Measurements from ENCODE around the gene EPHA1.

Gene EPHA1

GRCh38 chr7:143399151-143399550, 9.5 kb downstream of the EPHA1 start:
- TF ChIP-seq, protein P1, sequence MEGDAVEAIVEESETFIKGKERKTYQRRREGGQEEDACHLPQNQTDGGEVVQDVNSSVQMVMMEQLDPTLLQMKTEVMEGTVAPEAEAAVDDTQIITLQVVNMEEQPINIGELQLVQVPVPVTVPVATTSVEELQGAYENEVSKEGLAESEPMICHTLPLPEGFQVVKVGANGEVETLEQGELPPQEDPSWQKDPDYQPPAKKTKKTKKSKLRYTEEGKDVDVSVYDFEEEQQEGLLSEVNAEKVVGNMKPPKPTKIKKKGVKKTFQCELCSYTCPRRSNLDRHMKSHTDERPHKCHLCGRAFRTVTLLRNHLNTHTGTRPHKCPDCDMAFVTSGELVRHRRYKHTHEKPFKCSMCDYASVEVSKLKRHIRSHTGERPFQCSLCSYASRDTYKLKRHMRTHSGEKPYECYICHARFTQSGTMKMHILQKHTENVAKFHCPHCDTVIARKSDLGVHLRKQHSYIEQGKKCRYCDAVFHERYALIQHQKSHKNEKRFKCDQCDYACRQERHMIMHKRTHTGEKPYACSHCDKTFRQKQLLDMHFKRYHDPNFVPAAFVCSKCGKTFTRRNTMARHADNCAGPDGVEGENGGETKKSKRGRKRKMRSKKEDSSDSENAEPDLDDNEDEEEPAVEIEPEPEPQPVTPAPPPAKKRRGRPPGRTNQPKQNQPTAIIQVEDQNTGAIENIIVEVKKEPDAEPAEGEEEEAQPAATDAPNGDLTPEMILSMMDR (IDR thresholded peaks at IDR 0.05; ENCODE audit: borderline replicate concordance, control extremely low read depth, extremely low read depth, insufficient read depth, missing control alignments): no peak
- DNase-seq (ENCODE audit: low spot score): no peak
- in situ Hi-C loops (cut with MboI; ENCODE audit: low sequenced_read_pairs, unreplicated experiment): no loop called here

DNA sequence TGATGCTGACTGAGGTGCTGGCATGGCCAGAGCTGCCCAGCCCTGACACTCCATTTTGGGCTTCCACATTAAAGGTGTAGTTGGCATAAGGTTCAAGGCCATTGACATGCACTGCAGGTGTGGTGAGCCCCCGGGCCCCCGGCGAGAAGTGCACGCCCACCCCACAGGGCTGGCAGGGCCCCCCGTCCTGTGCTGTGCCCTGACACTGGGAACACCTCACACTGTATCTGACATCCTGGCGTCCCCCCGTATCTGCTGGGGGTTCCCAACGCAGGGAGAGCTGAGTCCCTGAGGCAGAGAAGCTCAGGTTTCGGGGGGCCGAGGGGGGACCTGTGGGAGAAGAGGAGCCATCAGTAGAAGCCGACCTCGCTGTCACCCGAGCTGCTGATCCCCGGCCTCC, 10.0 kb downstream of the EPHA1 start:
- TF ChIP-seq, protein P1 (IDR thresholded peaks at IDR 0.05; ENCODE audit: borderline replicate concordance, control extremely low read depth, extremely low read depth, insufficient read depth, missing control alignments): no peak
- no peak for DNase-seq (ENCODE audit: low spot score)
- in situ Hi-C loops (cut with MboI; ENCODE audit: low sequenced_read_pairs, unreplicated experiment): no loop called here

DNA sequence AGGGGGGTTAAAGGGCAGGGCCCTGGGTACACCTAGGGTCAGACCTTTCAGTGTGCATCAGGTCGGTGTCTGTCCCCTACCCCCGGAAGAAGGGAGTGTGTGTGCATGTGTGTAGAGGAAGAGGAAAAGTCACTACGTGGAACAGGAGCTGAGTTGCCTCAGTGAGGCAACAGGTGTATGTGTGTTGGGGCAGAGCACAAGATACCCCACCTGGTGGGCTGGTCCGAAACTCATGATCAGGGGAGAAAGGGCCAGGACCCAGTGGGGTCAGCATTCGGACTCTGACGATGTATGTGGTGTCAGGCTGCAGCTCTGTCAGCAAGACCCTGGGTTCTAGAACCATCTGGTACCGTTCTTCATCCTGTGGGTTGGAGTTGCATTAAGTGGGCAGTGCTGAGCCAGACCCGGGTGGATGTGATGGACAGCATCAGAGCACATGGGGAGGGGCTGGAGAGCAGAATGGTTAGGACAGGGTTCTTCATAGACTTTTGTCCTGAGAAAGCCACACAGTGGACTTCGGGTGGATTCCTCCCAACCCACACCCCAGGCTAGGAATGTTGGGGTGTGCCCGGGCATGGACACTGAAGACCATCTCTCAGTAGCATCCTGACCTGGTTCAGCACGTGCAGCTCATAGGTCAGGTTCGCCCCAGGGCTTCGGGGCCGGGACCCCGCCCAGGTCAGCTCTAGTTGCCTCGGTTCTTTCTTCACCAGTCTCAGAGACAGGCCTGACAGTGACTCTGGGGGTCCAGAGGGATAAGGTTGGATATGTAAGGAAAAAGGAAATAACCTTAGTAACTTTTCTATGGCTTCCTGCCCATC, 10.7 kb downstream of the EPHA1 start:
- DNase-seq (ENCODE audit: low spot score): no peak
- TF ChIP-seq, protein P1 (IDR thresholded peaks at IDR 0.05; ENCODE audit: borderline replicate concordance, control extremely low read depth, extremely low read depth, insufficient read depth, missing control alignments): no peak
- in situ Hi-C loops (cut with MboI; ENCODE audit: low sequenced_read_pairs, unreplicated experiment): no loop called here

DNA sequence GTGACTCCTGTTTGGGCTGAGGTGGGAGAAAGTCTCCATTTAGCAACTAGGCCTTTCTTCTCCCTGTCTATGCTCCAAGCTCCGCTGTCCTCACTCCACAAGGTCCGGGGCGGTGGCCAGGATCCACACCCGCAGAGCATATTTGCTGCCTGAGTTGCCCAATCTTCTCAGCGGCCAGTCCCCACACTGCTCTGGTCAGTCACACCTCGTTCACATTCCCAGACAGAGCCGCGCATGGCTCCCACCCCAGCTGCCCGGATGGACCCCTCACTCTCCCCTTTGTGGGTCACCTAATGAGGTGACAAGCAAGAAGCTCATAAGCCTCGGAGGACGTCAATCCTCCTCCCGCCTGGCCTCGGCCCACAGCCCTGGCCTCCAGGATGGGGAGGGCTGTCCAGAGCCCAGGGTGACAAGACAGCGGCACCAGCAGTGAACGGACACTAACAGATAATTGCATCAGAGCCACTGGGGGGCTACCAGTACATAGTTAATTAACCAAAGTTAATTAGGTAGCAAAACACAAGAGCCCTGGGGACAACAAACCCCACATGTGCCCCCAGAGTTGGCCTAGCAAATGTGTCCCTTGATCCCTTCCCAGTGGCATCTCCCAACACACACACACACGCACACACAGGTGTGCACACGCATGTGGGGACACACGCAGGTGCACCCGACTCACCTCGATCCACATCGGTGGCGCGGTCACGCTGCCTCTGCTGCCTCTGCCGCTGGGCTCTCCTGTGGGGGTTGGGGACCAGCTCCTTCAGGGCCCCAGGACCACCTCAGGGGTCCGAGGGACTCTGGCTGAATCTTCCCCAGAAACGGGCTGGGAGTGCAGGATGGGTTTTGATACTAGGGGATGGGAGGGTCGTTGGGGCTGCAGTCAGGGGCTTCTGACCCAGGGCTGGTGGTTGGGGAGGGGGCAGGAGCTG, 11.8 kb downstream of the EPHA1 start:
- TF ChIP-seq, protein P1 (IDR thresholded peaks at IDR 0.05; ENCODE audit: borderline replicate concordance, control extremely low read depth, extremely low read depth, insufficient read depth, missing control alignments): no peak
- in situ Hi-C loops (cut with MboI; ENCODE audit: low sequenced_read_pairs, unreplicated experiment): no loop called here
- DNase-seq (ENCODE audit: low spot score): no peak

GRCh38 chr7:143396182-143396581, 12.5 kb downstream of the EPHA1 start:
- in situ Hi-C loops (cut with MboI; ENCODE audit: low sequenced_read_pairs, unreplicated experiment): no loop called here
- no peak for DNase-seq (ENCODE audit: low spot score)
- TF ChIP-seq, protein P1 (IDR thresholded peaks at IDR 0.05; ENCODE audit: borderline replicate concordance, control extremely low read depth, extremely low read depth, insufficient read depth, missing control alignments): no peak

Data from GM13976 (cell line).